OCI-LY1 (cell line): ENCODE measurements around the gene CTNNA1.

Experiments
- CTCF ChIP-seq: fragments of 200-600 bp; sonication (generic), shearing (Covaris generic); IDR thresholded peaks from 2 replicates; pipeline ENCODE4 v1.5.1; 2017; ENCODE audit warnings: mild to moderate bottlenecking, antibody characterized with exemption, low read length, moderate library complexity, mixed read lengths
- EZH2 ChIP-seq: fragments of 200-600 bp; sonication (generic), shearing (Covaris generic); IDR thresholded peaks from 2 replicates; pipeline ENCODE4 v1.8.0; 2017; ENCODE audit warnings: borderline replicate concordance, mixed run types, mild to moderate bottlenecking, antibody characterized with exemption, low read length, moderate library complexity, mixed read lengths

GRCh38 chr5:138828556-138828955 lies 75.3 kb downstream of the CTNNA1 start:
- TF ChIP-seq CTCF (no peak), EZH2 (no peak)
